Activated CD4-positive, CD25-positive, alpha-beta regulatory T cell (primary cell): Measurements from ENCODE around the gene ADAMTS18.

Source experiments
- DNase-seq, 4 experiments: peaks; one replicate each; lab custom pipeline; 2025; lab: John Stamatoyannopoulos, UW

The ADAMTS18 gene

DNA sequence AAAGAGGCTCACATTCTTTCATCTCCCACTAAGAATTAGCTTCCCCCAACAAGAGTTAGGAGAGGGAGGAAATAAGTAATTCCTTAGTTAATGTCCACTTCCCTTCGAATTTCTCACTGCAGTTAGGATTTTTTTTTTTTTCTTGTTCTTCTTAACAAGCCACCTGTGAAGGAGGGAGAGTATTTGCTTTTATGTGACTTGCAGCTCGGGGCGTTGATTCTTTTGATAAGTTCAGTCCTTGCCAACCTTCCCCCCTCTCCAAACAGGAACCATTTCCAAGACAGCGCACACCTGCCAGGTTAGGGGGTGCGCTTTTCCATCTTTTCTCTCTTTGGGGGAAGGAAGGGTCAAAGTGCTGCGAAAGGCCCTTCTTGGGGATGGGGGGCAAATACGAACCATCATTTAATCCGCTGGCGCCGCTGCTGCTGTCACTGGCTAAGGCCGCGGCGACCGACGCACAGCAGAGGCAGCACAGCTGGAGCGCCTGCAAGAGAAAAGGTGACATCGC is 758 bp downstream of the ADAMTS18 start:
- DNase-seq, result no peak

DNA sequence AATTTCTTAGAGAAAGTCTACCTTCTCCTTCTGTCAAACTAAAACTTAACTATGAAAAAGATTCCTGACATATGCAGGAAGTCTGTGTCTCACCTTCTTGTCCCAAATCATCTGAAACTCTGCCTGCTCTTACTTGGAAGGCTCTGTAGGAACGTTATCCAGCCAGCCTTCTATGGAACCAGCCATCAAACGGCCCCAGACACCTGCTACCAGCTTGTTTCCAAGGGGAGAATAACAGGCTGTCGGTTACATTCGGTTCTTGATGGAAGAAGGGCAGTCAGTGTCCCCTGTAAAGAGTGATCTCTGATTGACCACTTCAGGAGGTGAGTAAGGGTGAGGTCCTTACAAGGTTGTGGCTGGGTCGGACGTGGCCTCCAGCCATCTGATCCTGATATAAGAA is 1.7 kb downstream of the ADAMTS18 start:
- no peak for DNase-seq

DNA sequence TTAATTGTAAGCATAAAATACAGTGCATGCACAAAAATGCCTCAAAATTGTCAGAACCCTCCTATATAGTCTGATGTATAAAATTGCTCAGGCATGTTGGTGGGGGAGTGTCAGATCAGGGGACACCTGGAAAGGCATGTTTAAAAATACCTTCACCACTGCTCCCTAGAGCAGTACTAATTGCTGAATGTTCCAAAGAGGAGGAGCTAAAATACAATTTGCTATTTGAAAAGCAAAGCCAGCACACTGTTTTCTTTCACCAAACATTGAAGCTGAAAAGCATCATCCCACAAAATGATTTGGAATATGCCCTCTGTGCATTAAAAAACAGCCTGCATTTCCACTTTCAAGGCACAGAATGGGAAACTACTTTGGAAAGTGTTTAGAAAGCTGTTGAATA is 2.6 kb downstream of the ADAMTS18 start:
- no peak for DNase-seq

DNA sequence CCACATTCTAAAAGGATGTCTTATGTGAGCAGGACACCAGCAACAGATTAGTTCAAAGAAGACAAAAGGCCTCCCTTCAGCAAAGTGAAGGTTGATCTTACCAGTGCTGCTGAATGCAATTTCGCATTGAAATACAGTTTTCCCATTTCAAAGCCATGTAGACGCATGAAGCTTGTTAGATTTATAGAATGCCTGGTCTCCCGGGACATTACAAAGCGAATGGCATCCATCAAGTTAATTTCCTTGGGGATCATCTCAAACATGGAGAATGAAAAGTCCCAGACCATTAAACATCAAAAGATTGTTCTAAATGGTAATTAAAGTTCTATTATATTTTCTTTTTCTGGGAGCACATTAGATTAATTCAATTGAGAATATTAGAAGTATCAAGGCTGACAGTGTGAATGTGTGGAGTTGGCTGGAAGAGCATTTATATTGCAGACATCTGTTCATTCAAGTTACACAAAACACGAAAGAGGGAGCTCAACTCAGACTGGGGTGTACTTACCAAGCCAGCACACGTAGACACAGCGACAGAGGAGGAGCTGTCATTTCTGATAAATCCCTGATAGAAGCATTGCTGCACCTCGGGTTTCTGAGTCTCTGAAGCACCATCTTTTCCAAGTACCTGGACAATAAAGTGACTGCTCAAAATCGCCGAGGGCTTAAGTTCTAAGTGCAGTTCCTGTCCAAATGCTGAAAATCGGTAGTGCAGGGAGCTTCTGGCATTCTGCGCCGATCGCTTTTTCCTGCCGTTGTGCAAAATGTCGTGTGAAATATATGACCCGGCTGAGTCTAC is 3.8 kb downstream of the ADAMTS18 start:
- no peak for DNase-seq

DNA sequence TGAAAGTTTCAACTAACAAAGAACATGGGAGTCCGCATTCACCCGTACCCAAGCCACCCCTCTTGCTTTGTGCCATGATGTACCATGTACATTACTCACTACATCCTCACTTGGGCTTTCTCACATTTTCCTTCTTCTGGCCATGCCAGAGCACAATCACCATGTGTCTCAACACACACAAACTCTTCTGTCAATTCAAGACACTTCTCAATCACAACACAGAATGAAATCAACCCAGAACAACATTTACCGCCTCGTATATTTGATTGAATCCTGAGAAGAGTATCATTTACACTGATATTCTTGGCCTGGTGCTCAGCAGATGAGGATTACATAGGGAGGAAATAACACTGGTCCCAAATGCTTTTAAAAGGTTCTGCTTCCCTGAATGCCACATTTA is 4.5 kb downstream of the ADAMTS18 start:
- no peak for DNase-seq

DNA sequence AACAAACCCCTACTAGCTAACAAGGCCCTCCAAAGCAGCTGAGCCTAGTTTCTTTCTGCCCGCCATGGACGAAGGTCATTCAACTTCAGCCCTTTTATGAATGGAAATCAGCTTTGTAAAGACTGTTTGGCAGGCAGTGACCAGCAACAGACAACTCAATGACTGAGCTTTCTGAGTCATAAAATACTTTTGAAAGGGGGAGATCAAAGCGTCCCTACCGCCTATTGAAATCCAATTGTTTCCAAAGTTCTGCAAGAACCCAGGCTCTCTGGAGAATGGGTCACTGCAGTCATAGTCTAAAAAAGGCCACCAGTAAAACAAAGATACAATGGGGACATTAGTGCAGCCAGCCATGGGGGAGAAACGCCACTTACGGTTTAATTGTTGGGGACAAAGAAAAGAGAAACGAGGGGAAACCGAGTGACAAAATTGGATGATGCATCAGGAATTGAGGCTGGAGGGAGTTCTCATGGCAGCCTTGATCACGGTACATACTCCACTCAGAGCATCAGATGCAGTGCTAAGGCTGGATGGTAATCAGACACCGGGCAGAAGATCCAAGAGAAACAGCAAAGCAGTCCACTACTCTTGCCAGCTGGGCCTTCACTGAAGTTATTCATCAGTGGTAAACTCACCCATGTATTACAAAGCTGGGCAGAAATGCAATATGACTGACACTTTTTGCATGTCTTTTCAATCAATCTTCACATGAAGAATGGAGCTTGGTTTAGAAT is 9.8 kb downstream of the ADAMTS18 start:
- DNase-seq, result no peak

DNA sequence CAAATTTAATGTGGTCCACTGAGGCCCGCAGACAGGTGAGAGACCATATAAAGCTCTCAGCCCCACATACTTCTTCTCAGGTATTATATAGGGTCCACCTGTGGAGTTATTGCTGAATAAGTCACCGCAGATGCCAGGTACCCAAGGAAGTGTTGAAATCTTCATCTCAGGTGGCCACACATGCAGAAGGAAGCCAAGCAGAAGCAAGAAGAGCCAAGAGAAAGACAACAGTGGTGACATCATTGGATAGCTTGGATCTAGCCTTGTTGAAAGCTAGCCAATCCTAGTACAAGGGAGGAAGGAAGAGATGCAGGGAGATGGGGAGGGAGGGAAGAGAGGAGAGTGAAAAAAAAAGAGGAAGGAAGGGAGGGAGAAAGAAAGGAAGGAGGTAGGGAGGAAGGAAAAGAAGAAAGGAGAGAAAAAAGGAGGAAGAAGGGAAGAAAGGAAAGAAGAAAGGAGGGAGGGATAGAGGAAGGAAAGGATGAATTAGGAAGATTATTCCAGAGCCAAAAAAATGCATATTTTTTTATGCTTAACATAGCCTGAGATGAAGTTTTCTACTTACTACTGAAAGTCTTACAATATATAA is 12.5 kb downstream of the ADAMTS18 start:
- no peak for DNase-seq

DNA sequence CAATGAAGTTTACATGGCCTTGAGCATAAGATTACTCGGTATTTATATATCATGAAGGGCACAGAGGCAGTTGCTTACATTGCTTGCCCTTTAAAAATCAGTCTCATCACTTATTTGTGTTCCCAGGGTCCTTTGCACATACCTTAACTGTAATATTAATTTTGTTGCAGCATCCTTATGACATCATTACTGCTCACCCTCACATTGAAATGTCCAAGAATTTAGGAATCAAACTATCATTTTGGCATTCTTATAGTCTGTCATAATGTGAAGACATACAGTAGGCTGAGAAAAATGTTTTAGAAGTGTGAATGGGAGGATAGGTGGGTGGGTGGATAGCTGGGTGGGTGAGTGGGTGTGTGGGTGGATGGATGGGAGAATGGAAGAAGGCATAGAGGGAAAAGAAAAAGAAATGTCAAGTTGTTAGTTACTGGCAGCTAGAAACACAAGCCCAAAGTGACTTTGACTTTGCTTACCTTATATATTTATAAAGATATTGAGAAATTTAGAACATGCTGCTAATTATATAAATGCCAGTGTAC is 17.8 kb downstream of the ADAMTS18 start:
- no peak for DNase-seq

DNA sequence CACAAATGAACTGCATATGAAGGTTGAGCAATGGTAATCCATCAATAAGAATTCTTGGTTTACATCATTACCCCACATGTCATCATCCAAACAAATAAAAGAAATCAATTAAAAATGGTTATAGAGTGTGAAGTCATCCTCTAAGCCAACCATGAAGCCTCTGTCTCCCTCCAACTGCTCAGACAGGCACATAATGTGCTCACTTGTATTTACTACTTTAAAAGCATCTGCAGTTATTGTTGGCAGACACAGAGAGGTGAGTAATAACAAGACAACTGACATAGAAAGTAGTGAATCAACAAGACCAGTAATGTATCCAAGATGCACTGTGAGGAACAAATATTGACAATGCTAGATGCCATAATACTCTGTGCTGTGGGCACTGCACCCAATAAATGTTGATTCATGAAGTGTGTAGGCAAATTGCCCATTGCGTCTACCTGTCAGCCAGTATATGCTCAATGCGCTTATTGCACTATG is 20.0 kb downstream of the ADAMTS18 start:
- DNase-seq, result no peak

DNA sequence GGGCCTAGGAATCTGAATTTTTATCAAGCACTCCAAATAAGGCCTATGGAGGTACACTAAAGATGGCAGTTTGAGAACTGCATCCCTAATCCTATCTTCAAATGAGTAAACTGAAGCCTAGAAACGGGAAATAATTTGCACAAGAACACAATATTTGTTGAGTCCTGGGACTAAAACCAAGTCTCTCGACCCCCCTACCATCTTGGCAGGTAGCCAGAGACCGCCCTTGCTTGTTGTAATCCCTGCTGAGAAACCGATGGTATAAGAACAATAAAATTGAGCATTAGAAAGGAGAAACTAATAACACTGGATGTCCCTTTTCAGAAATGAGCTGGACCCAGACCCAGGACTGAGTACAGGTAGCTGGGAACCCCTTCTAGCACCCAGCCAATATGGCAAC is 24.4 kb downstream of the ADAMTS18 start:
- no peak for DNase-seq

DNA sequence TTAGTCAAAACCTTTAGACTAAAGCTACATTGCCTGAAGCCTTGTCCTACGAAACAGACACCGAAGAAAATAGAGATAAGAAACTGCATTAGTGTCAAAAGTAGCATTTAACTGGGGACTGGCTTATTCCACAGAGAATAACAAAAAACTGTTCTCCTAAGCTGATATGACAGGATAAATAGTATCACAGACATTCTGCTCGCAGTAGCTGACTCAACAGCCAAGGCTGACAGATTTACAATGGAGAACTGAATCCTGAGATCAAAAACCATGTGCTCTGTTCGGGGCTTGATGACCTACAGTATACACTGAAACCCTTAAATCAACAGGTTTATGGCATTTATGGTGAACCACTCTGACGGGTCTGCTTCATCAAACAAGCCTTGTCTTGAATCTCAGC is 25.5 kb downstream of the ADAMTS18 start:
- DNase-seq, result no peak

DNA sequence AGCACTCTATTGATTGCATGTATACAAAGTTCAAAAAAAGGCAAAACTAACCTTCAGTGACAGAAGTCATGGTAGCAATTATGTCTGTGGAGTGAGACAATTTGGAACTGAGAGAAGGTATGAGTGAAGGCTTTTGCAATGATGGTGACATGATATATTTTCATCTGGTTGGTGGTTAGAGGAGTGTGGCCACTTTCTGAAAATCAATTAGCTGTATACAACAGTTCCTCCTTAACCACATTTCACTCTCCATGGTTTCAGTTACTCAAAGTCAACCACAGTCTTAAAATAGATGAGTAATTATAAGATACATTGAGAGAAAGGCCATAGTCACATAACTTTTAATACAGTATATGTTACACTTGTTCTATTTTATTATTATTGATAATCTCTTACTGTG is 26.2 kb downstream of the ADAMTS18 start:
- DNase-seq, result no peak

DNA sequence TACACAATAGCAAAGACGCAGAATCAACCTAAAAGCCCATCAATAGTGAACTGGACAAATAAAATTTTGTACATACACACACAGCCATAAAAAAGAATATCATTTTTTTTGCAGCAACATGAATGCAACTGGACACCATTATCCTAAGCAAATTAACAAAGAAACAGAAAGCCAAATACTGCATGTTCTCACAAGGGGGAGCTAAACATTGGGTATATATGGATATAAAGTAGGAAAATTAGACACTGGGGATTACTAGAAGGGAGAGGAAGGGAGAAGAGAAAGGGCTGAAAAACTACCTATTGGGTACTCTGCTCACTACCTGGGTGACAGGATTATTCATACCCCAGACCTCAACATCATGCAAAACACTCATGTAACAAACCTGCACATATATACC is 28.2 kb downstream of the ADAMTS18 start:
- DNase-seq, result no peak

DNA sequence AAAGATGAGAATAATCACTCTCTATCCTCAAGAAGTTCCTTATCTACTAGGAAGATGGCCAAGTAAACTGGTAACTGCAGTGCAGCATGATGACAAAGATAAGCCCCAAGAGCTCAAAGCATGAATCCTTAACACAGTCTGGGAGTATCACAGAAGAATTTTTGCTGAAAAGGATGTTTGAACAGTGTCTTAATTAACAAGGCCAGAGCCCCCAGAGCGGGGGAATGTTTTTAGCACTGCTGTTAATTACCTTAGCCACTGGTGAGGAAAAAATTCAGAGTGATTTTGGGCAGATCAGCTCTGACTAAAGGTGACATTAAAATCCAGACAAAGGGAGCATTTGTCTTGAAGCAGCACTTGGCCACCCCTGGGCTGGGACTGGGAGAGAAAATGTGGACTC is 30.1 kb downstream of the ADAMTS18 start:
- DNase-seq, result no peak

DNA sequence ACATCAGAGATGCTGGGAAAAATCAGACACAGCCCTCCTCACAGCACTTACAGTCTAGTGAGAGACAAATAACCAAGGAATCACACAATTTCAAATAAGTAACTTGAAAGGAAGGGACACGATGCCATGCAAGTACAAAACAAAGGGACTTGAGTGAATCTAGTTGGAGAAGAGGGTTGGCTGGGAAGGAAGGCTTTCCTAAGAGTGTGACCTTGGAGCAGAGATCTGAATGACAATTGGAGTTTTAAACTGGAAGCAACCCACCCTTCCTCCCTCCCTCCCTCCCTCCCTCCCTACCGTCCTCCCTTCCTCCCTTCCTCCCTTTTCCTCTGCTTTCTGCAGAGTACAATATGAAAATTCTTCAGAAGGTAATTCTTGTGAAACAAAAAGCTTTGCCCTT is 31.1 kb downstream of the ADAMTS18 start:
- DNase-seq, result no peak

DNA sequence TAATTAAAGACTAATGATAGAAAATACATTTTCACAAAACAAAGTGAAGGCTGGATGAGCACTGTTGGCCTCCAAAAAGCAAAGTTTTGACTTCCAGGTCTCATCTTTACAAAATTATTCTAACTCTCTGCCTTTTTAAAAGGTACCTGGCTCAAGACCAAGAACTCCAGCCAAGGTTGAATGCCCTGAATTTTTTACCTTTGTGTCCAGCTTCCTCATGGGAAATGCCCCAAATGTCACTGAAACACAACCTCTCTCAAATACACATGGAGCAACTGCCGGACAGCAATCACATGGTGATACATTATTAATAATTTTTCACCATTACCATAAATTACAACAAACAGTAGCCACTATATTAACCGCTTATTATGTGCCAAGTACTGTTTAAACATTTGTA is 32.2 kb downstream of the ADAMTS18 start:
- no peak for DNase-seq

DNA sequence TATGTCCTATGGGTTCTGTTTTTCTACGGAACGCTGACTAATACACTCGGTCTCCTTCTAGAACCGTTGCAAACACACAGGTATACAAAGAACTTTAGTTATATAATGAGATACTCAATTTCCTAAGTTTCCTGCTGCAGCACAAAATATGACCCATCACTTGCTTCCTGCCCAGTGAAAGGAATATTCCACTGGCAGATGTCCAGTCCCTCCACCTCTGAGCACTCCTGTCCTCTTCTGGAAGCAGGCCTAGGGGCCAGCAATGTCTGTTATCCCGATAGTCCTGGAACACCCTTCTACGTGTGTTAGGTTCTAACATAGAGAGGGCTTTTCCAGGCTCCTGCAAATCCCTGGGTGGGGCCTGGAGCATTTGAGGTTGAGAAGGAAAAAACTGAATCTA is 32.7 kb downstream of the ADAMTS18 start:
- DNase-seq, result no peak

DNA sequence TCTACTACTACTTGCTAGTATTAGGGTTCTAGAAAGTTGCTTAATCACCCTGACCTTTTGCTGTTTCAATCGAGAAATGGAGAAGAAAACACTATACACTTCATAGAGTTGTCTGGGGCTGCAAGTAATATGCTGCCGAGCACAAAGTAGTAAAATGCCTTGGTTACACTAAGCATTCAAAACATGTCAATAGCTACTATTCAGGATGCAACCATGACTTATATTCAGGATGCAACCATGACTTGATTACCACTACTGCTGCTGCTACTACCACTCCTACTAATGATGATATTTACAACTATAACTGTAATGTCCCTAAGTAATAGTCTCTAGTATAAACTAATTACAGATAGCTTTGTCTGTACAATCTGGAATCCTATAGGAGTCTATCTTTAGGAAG is 35.3 kb downstream of the ADAMTS18 start:
- no peak for DNase-seq

DNA sequence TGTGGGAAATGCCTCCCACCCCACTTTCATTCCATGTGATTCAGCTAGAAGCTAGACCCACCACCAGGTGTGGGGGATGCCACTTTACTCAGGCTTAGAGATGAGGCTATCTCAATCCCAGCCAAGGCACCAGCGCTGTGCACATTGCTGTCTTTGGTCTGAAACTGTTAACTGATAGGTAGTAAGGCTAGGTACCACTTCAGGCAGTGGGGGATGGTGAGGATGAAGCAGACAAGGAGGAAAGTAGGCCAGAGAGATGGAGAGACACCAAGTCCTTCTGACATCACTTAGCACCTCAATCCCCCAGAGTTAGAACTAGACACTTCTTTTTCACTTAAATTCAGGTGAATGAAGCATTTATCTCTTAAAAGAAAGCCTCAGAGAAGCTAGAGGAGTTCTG is 35.8 kb downstream of the ADAMTS18 start:
- no peak for DNase-seq

DNA sequence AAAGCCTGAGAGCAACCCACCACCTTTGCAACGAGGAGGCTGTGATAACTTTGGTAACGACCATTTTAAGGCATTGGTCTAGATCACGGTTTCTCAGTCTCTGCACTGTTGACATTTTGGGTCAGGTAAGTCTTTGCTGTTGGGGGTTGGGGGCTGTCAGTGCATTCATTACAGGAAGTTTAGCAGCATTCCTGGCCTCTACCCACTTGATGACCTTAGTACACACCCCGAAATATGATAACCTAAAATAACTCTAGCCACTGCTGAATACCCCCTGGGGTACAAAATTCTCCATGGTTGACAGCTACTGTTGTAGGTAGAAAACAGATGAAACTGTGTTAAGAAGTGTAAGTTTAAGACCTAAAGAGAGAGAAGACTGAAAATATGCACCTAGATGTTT is 36.3 kb downstream of the ADAMTS18 start:
- no peak for DNase-seq

DNA sequence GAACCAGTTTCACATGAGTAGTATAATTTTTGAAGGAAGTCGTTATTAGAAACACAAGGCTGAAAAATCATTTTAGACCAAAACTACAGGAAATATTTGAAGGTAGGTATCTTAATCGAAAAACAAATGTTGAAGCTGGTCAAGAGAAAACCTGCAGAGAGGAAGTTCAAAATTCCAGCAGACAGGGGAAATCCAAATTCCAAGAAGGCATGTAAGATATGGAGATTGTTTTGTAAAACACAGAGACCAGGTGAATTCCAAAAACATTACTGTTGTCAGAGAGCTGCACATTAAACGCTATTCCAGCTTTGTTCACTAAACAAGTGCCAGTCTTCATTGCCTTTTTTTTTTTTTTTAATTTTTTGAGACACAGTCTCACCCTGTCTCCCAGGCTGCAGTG is 38.4 kb downstream of the ADAMTS18 start:
- no peak for DNase-seq

DNA sequence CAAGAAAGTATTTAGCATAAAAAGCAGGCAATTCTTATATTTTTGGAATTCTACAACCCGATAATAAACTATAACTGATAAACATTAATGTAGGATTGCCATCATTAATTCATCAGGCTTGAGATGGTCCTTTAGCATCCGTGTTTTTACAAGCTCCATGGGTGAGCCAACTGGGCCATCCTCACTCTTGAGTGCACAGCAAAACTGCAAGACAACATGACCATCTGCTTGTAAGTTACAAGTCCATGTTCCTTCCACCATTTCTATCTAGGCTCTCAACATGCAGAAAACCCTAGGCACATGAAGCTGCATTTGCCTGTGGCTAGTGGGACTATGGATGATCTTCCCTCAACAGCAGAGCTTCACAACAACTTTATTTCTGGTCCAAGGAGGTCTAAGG is 40.1 kb downstream of the ADAMTS18 start:
- no peak for DNase-seq

DNA sequence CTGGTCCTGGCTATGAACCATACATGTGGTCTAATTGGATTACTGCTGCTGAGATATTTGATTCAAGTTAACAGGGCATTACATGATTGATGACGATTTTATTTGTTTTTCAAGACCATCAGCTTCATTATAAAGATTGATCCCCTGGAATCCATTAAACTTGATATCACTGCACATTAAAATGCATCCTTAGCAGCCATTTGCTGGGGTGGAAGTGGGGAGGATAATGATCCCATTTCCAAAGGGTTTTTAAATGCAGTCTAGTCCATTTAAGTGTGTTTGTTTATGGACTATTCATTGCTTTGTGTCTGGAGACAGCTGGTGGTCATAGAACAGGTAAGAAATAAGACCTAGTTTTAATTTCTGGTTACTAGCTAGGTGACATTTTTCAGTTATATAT is 40.9 kb downstream of the ADAMTS18 start:
- DNase-seq, result no peak
